ENCODE data around the gene TRDN. TPM values are rescaled to one million over a fixed set of nuclear protein-coding genes. Genes with fewer than 3 reads are reported as not detected.

Gene TRDN
- total RNA-seq, 1 donor from 2014 or later = not detected

DNA sequence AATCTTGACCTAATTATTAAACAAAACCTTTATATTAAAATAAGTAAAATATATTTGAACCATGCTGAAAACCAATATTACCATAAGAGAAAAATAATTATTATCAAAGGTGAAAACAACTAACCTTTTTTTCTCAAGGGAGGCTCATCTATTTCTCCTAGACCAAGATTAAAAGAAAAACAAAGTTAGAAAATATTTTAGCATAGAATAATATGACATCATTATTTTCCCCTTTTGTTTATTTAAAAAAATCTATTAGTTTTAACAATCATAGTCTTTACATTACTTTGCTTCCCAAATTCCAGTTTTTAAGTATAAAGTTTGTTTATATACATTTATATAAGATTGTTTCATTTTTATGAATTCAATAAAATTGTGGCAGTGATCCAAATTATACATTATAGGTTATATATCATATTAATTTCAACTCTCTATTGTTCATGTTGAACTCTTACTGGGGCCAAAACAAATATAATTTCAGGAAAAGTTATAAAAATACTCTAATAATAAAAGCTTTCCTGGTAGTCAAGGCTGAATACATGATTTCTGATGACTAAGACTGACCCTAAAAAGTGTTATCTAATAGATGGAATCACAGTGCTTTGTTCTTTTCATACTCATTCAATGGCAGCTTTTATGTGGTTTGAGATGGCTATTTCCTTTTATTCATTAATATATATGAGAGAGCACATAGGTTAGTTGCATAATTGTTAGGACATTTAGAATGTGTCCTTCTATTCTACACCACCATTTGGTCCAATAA, 89.4 kb downstream of the TRDN start:
- Histone ChIP-seq H3K36me3 (no peaks in the 10 kb centered on the region), H3K27me3 (no peaks in the 10 kb centered on the region), H3K4me3 (no peak overlapping the region), H3K9me3 (no peaks in the 10 kb centered on the region), H3K4me1 (peaks cover 0 to 3% of the 10 kb centered on the region in 2 donors), H3K27ac (no peak overlapping the region)
- intact Hi-C loops (cut with DNase I) = no loop called here
- no peak for DNase-seq (ENCODE audit: low spot score in 2 of 2)
- TF ChIP-seq, protein P1, sequence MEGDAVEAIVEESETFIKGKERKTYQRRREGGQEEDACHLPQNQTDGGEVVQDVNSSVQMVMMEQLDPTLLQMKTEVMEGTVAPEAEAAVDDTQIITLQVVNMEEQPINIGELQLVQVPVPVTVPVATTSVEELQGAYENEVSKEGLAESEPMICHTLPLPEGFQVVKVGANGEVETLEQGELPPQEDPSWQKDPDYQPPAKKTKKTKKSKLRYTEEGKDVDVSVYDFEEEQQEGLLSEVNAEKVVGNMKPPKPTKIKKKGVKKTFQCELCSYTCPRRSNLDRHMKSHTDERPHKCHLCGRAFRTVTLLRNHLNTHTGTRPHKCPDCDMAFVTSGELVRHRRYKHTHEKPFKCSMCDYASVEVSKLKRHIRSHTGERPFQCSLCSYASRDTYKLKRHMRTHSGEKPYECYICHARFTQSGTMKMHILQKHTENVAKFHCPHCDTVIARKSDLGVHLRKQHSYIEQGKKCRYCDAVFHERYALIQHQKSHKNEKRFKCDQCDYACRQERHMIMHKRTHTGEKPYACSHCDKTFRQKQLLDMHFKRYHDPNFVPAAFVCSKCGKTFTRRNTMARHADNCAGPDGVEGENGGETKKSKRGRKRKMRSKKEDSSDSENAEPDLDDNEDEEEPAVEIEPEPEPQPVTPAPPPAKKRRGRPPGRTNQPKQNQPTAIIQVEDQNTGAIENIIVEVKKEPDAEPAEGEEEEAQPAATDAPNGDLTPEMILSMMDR (IDR thresholded peaks at IDR 0.05) = no peak

DNA sequence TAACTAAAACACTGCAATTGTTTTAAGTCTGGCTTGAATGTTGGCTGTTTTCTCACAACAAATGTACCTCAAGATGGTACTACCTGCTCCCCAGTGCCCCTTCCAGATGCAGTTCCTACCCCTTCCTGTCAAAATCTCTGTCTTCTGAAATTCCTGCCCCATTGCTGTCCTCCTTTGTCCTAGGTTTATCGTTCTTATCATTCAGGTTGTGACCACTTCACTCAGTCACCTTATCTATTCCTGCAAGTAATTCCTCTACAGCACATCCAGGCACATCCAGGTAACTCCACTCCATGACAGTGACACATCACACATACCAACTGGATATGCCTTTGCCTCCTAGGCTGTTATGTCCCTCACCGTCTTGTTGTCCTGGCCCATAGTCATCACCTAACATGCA, 90.2 kb downstream of the TRDN start:
- Histone ChIP-seq H3K9me3 (no peaks in the 10 kb centered on the region), H3K36me3 (no peaks in the 10 kb centered on the region), H3K4me1 (no peaks in the 10 kb centered on the region), H3K27me3 (no peaks in the 10 kb centered on the region), H3K4me3 (no peak overlapping the region), H3K27ac (no peak overlapping the region)
- TF ChIP-seq, protein P1 (IDR thresholded peaks at IDR 0.05) = no peak
- no peak for DNase-seq (ENCODE audit: low spot score in 2 of 2)
- intact Hi-C loops (cut with DNase I) = no loop called here

DNA sequence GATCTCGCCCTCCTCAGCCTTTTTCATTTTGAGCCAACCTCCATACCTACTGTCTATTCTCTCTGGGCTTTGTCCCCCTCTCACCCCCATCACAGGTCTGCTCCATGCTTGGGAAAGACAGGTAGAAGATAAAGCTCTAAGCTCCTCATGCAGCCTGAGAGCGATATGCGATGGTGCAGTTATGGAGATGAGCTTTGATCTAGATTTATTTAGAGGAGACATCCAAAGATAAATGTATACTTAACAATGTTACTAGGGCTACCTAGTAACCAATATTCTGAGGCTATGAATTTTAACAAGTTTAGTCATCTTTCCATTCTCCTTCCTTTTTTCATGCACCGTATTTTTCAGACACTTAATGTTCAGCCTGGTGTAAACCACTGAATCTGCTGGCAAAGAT, 95.3 kb downstream of the TRDN start:
- Histone ChIP-seq H3K27me3 (no peaks in the 10 kb centered on the region), H3K4me3 (no peak overlapping the region), H3K36me3 (no peaks in the 10 kb centered on the region), H3K4me1 (no peaks in the 10 kb centered on the region), H3K27ac (no peak overlapping the region), H3K9me3 (no peaks in the 10 kb centered on the region)
- intact Hi-C loops (cut with DNase I) = no loop called here
- TF ChIP-seq, protein P1 (IDR thresholded peaks at IDR 0.05) = no peak
- DNase-seq (ENCODE audit: low spot score in 2 of 2) = no peak

DNA sequence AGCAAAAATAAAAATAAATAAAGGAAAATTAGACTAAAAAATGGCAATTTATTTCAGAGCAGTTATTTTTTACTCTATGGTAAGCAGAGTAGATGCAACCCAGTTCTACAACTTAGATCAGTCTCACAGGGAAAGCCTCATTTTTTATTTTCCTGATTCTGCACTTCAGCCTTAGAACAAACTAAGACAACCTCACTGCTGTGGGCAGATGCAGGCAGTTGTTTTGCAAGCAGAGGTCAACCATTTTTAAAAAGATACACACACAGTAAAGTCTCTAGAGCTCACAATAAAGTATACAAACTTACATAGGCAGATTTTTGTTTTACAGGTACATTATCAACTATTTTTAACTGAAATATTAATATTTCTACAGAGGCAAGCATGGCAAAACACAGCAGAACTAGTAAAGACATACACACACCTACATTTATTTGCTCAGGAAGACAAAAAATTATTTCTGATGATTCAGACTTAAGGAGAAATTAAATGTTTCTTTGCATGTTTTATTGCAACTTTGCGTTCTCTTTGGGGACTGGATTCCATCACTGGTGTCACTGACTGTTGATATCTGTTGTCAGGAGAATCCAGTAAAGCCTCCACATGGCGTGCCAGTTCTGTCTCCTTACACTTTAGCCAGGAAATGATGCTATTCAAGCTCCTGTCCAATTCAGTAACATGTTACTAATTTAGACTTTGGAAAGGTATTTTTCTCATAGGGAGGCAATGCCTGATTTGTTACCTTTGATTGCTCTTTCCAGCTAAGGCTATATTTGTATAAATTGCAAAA, 102.7 kb downstream of the TRDN start:
- intact Hi-C loops (cut with DNase I) = no loop called here
- TF ChIP-seq, protein P1 (IDR thresholded peaks at IDR 0.05) = no peak
- H3K9me3 ChIP-seq = no peaks in the 10 kb centered on the region
- no peak for DNase-seq (ENCODE audit: low spot score in 2 of 2)
- H3K36me3 ChIP-seq = no peaks in the 10 kb centered on the region
- no peaks in the 10 kb centered on the region for H3K27me3 ChIP-seq
- H3K27ac ChIP-seq = no peak overlapping the region
- no peaks in the 10 kb centered on the region for H3K4me1 ChIP-seq
- H3K4me3 ChIP-seq = no peak overlapping the region

GRCh38 chr6:123529843-123530242, 106.9 kb downstream of the TRDN start:
- no peak overlapping the region for H3K27ac ChIP-seq
- no peaks in the 10 kb centered on the region for H3K27me3 ChIP-seq
- H3K9me3 ChIP-seq = no peaks in the 10 kb centered on the region
- TF ChIP-seq, protein P1 (IDR thresholded peaks at IDR 0.05) = no peak
- DNase-seq (ENCODE audit: low spot score in 2 of 2) = no peak
- no peaks in the 10 kb centered on the region for H3K36me3 ChIP-seq
- intact Hi-C loops (cut with DNase I) = no loop called here
- no peak overlapping the region for H3K4me3 ChIP-seq
- H3K4me1 ChIP-seq = no peaks in the 10 kb centered on the region

Measured in ascending aorta (tissue), 2 donors.